SIG-M5 (cell line): Measurements from ENCODE around the gene NRAP.
A peak's percentile ranks its signal among the peaks of the same experiment; 100 is the strongest.
"Not testable (repeated sequence)": the region's sequence is repeated elsewhere in the genome, so short reads cannot be mapped to it uniquely, and the experiment has no call there.

Experiments used
- DNase-seq: peaks from one replicate; lab custom pipeline; 2025; lab: John Stamatoyannopoulos, UW

Gene NRAP

GRCh38 chr10:113681533-113682470 lies 18.0 kb upstream of the NRAP start:
- no peak for DNase-seq

- DNase-seq, result peak; percentile 9
These were observed 16.6 kb upstream of the NRAP start for GRCh38 chr10:113680190-113681111.

- DNase-seq, result no peak
These were observed 15.8 kb upstream of the NRAP start, which contains the start of gene CASP7 for GRCh38 chr10:113679463-113680189. Gene CASP7, plus strand, starts transcription at chr10:113679912. Its CDS starts 17,582 bp downstream, at chr10:113697494.

GRCh38 chr10:113666682-113667252 lies 2.9 kb upstream of the NRAP start:
- DNase-seq, result no peak

GRCh38 chr10:113665806-113666354 lies 2.0 kb upstream of the NRAP start:
- DNase-seq, result no peak

- DNase-seq, result no peak
These were observed 1.5 kb upstream of the NRAP start for GRCh38 chr10:113665352-113665751.

- DNase-seq, result no peak
These were observed 699 bp downstream of the NRAP start for GRCh38 chr10:113663142-113663541.

- DNase-seq, result no peak
These were observed 2.5 kb downstream of the NRAP start for GRCh38 chr10:113661332-113661731.

- DNase-seq, result no peak
These were observed 6.3 kb downstream of the NRAP start for GRCh38 chr10:113657544-113657943.

GRCh38 chr10:113656896-113657295 lies 6.9 kb downstream of the NRAP start:
- no peak for DNase-seq

GRCh38 chr10:113652456-113652855 lies 11.4 kb downstream of the NRAP start:
- not testable (repeated sequence) for DNase-seq

GRCh38 chr10:113651898-113652297 lies 11.9 kb downstream of the NRAP start:
- DNase-seq, result no peak

GRCh38 chr10:113651021-113651420 lies 12.8 kb downstream of the NRAP start:
- no peak for DNase-seq

GRCh38 chr10:113650172-113650571 lies 13.7 kb downstream of the NRAP start:
- DNase-seq, result no peak

GRCh38 chr10:113648478-113648877 lies 15.4 kb downstream of the NRAP start:
- DNase-seq, result no peak

- no peak for DNase-seq
These were observed 16.0 kb downstream of the NRAP start for GRCh38 chr10:113647812-113648211.

- DNase-seq, result no peak
These were observed 17.3 kb downstream of the NRAP start for GRCh38 chr10:113646336-113647201.

GRCh38 chr10:113644185-113645120 lies 19.4 kb downstream of the NRAP start:
- no peak for DNase-seq

- DNase-seq, result no peak
These were observed 20.7 kb downstream of the NRAP start for GRCh38 chr10:113643183-113643582.
